Islet precursor cell (in vitro differentiated cells): ENCODE measurements around the gene LSM4.

Experiments
- DNase-seq: peaks from one replicate; pipeline ENCODE4 v3.0.0-alpha.2; 2018

LSM4 gene

DNA sequence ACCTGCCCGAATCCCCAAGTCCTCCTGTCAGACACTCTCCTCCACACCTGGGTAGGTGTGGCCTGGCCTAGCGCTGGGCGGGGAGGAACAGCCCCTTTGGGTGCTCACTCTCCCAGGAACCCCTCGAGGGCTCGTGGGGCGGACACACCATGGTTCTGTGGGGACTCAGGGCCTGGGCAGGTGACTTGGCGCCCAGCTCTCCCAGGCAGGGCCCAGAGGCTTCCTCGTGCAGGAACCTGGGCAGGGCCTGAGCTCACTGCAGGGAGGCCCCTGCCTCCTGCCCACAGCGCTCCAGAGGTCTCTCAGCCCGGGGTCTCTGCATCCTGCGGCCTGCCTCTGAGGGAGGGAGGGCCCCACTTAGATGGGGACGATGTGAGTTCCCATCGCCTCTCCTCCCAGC lies 11.9 kb downstream of the LSM4 start:
- no peak for DNase-seq

DNA sequence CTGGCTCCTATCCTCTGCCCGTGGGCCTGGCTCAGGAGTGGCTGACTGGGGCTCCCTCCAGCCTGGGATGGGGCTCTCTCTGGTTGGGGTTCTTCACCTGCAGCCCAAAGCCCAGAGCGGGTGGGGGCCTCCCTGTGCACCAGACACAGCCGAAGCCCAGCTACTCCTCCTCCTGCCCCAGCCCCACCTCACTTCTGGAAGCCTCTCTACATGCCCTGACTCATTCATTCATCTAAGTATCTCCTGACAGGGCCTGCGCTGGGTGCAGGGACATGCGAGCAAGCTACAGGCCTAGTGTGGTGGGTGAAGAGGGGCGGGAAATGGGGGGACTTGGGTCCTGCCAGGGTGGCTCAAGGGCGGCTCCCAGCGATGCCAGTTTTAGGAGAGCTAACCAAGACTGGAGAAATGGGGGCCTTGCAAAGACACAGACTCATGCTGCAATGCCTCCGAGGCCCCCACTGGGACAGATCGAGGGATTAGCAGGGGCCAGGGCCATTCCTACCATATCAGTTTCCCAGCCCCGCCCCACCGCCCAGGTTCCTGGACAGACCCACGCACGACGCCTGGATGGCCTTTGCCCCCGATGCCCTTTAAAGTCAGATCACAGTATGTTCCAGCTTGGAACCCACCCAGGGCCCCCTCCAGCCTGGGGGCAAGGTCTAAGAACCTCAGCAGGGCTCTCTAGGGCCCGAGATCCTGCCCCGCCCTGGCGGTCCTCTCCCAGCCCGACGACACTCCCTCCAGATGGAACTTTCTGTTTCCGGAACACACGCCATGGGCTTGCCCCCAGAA lies 12.6 kb downstream of the LSM4 start:
- DNase-seq: no peak

DNA sequence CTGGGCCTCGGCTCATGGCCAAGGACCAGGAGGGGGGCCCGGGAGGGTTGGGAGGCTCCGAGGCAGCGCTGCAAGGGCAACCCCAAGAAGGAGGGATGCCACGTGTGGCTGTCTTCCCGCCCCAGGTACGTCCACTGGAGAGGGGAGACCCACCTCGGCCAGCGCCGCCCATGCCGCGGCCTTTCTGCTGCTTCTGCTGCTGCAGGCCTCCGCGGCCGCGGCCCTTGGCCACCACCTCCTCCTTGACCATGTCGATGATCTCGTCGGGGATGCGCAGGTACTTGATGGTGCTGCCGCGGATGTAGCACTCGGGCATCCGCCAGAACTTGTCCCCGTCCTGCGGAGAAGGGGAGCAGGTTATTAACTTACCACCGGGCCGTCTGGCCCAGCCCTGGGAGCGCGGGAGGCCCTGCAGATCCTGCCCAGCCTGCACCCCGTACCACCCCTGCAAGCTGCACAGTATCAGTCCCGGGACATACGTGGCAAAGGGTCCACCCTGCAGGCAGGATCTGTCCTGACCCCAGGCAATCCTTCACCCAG lies 13.3 kb downstream of the LSM4 start:
- no peak for DNase-seq

DNA sequence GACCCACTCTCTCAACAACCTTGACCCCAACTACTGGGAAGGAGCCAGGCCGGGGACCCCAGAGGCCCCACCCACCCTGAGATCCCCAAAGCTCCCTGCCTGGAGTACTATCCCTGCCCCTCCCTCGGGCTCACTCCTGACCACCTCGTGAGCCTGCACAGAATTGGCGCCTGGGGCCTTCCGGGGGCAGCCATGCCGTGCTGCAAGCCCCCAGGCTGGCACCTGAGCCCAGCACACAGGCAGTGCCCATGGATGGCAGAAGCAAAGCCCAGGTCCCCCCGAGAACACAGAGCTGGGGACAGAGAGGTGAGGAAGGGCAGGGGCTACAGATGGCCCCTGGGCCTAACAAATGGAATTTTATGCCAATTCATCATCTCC lies 13.9 kb downstream of the LSM4 start:
- no peak for DNase-seq

DNA sequence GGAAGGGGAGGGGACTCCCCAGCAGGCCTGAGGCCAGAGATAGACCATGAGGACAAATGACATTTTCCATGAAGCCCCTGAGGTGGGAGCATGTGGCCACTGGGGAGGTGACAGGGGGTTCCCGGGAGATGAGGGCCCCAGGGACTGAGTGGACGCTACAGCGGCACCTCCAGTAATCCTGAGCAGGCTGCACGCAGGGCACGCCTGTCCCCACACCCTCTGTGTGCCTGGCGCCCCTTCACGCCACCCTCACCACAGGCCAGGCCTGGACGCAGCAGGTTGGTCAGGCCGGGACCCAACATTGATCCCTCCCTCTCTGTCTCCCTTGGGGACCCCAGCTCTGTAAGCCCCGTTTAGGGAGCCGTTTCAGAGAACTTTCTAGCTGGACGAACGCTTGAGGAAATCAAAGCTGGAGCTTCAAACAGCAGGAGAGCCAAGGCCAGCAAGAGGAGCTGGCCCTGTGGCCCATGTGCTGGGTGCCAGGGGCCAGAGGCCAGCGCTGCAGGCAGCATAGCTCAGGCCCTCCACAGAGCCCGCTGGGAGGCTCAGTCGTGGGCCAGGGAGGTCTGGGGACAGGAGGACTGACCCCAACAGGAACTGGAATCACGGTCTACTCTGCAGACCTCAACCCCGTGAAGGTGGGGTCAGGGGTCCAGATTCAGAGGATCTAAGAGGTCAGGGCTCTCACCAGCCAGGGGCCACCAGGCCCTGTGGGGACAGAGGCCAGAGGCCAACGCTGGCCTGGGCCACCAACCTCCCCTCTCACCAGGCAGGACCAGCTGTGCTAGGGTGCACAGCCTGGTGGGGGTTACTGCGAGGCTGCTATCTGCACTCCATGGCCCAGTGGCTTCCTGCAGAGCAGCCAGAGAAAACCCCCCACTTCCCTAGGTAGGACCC lies 14.6 kb downstream of the LSM4 start:
- no peak for DNase-seq

DNA sequence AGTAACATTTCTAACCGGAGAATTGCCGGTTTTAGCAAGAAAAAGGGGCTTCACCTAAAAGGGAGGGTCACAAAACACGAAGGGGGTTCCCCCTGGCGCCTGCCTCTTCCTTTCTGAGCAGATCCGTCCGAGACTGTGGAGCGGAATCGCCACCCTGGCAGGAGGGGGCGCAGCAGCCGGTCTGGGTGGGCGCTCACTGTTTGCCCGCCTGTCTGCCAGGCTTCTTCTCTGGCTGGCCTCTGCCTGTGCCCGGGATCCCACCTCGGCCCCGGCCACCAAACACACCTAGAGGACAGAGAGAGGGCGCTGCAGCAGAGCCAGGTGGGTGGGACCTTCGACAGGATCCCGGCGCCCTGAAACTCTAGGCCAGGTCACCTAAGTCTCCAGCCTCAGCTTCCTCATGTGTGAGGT lies 15.6 kb downstream of the LSM4 start:
- DNase-seq: no peak

DNA sequence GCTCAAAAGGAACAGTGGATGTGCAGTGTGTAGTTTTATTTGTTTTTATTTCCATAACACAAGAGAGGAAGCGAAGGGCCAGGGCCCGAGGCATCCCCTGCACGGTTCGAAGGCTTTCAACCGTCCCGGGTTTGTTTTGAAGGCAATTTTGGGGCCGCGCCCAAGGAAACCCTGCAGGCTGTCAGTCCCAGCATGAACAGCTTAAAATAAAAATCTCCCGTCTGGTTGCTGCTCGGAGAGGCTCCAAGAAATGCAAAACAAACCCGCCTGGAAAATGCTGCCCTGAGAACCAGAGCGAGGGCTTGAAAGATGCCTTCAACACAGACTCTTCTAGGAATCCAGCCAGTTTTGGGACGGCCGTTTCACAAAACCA lies 16.0 kb downstream of the LSM4 start:
- DNase-seq: no peak

DNA sequence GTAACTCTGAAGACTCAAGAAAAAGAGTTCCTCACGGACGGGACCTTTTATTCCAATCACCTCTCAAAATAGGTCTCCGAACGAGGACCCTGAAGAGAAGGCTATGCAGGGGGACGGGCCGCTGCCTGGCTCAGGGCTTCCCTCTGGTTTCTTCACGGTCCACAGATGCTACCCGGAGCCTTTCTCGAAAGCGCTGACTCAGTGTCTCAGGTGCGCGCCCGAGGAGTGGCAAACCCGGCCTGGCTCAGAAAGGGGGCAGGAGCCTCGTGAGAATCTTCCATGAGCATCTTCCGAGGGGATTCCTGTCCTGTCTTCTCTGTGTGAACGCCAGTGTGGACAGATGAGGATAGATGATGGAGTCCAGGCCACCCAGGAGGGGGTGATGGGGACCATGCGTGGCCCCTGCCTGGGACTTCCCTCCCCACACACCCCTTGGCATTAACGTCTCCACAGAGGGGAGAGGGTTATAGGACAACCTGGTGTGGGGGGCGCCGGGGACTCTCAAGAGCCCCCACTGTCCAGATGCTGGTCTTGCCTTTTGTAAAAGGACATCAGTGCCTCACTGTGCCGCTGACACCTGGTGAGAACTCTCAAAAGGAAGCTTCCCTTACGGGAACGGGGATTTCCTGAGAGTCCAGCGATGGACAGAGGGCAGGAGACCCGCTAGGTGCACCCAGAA lies 16.5 kb downstream of the LSM4 start:
- peak; percentile 50 for DNase-seq

DNA sequence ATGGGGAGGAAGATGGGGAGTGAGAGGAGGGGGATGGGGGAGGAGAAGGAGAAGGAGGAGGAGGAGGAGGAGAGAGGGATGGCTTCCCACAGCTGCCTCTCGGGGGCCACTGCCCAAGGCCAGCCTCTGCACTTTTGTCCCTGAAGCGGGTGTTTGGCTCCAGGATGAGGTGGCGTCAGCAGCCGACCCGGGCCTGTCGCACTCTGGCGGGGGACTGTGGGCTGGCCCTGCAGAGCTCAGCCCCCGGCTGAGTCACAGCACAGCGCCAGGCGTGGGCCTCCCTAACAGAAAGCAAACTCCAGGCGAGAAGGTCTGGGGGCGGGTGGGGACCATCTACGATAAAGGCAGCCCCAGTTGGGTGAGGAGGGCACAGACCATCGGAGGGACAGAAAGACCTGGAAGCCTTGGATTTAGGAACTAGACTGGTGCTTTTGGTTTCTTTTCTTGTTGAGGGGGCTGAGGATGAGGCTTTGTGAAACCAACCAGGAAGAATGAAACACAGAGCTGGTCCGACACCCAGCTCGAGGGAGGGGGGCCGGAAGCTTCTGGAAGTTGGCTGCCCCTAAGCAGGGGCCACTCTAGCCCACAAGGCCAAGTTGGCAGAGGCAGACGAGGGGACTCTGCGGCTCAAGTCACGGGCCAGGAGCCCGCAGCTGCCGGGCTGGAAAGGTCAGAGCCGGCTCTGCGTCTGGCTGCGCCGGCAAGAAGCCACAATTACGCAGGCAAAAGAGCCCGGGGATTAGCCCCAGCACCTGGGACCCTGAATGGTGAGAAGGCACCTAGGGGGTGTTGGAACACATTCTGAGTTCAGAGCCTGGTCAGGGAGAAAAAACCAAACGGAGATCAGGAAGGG lies 18.2 kb downstream of the LSM4 start:
- DNase-seq: peak; percentile 94

DNA sequence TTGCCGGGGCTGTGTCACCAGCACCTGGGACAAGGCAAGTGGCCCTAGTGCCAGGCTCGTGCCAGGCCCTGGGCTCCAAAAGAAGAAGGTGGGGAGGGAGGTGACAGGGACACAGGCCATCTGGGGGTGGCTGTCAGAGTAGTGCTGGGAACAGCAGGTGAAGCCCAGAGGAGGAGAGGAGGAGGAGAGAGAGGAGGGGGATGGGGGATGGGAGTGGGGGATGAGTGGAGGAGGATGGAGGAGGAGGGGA lies 18.7 kb downstream of the LSM4 start:
- no peak for DNase-seq

DNA sequence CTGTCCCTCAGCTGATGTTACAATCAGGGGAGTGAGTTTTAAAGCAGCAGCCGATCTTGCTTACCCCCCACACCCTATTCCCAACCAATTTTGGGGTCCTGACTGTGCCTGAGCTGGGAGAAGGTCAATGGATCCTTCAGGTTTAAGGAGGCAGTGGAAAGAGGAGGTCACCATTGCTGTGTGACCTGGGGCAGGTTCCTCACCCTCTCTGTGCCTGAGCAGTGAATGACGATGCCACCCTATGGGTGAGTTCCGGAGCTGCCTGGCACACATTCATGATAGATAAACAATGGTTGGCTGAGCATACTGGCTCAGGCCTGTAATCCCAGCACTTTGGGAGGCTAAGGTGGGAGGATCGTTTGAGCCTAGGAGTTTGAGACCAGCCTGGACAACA lies 21.2 kb downstream of the LSM4 start:
- DNase-seq: no peak

DNA sequence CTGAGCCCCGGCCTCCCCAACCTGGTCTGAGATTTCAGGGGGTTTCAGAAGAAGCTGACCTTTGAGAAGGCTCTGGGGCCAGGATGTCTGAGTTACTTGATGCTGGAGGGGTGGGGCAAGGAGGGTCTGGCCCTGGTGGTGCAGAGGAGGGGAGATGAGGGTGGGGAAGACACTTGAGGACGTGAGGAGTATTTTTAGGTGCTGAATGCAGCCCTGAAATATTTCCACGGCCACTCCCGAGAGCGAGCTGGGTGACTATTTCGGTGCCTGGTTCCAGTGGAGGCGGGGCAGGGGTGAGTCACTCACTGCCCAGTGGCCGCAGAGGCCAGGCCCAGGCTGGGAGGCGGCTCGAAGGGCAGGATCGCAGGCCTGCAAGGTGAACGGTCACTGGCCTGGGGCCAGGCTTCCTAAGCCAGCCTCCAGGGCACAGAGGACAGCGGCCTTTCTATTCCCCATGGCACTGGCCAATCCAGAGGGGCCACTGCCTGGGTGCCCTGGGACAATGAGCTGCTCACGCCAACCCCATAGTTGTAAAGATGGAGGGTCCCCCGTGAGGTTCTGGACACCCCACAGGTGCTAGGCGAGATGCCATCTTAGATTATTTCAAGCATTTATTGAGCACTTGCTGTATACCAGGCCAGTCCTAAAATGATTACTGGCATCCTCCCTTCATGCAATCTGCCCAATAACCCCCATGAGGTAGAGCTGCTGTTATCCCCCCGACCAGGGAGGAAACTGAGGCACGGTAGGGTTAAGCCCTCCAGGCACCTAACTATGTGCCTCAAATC lies 21.8 kb downstream of the LSM4 start:
- peak; percentile 95 for DNase-seq

DNA sequence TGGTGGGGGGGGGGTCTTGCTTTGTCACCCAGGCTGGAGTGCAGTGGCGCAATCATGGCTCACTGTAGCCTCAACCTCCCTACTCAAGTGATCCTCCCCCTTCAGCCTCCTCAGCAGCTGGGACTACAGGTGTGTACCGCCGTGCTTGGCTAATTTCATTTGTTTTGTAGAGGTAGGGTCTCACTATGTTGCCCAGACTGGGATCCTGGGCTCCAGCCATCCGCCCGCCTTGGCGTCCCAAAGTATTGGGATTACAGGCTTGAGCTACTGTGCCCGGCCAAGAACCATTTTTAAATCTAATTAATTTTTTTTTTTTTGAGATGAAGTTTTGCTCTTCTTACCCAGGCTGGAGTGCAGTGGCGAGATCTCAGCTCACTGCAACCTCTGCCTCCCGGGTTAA lies 23.2 kb downstream of the LSM4 start:
- DNase-seq: no peak

DNA sequence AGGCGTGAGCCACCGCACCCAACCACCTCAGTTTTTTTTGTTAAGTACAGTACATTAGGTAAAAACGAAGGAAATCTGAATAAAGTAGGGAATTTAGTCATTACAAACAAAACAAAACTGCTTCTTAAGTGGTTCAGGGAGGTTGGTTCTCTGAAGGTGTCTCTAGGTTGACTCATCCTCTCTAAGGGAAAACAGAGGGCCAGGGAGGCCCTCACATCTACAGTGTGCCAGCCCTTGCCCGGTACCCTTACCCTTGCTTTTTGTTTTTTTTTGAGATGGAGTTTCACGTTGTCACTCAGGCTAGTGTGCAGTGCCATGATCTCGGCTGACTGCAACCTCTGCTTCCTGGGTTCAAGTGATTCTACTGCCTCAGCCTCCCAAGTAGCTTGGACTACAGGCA lies 24.3 kb downstream of the LSM4 start:
- DNase-seq: no peak

DNA sequence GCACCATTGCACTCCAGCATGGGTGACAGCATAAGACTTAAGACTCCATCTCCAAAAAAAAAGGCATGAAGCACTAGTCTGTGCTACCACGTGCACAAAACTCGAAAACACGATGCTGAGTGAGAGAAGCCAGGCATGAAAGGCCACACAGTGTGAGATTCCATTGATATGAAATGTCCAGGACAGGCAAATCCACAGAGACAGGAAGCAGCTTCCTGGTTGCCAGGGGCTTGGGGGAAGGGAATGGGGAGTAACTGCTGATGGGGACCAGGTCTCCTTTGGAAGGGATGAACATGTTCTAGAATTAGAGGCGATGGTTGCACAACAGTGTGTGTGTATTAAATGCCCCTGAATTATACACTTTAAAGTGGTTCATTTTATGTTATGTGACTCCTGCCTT lies 25.6 kb downstream of the LSM4 start:
- DNase-seq: no peak

DNA sequence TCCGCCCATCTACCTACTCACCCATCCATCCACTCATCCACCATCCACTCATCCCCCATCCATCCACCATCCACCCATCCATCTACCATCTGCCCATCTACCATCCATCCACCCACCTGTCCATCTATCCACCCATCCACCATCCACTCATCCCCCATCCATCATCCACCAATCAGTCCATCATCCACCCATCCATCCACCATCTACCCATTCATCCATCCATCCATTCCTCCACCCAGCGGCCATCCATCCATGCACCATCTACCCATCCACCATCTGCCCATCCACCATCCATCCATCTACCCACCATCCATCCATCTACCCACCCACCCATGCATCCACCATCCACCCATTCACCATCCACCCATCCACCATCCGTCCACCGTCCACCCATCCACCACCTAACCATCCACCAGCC lies 27.8 kb downstream of the LSM4 start:
- DNase-seq: no peak

DNA sequence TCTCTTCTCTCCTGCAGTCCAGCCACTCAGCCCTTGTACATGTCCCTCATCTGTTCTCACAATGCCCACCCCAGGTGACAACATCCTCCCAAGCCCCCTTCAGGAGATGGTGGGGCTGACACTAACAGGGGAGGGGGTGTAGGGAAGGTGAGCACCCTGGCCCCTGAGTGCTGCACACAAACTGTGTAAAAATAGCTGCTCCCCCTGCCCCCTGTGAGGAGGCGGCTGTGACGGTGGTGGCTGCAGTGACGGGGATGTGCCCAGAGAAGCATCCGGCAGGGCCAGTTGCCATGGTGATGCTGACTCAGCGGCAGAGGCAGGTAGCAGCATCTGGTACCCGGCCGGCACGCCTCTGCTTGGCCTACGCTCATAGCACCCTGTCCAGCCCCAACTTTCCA lies 28.4 kb downstream of the LSM4 start:
- DNase-seq: no peak

DNA sequence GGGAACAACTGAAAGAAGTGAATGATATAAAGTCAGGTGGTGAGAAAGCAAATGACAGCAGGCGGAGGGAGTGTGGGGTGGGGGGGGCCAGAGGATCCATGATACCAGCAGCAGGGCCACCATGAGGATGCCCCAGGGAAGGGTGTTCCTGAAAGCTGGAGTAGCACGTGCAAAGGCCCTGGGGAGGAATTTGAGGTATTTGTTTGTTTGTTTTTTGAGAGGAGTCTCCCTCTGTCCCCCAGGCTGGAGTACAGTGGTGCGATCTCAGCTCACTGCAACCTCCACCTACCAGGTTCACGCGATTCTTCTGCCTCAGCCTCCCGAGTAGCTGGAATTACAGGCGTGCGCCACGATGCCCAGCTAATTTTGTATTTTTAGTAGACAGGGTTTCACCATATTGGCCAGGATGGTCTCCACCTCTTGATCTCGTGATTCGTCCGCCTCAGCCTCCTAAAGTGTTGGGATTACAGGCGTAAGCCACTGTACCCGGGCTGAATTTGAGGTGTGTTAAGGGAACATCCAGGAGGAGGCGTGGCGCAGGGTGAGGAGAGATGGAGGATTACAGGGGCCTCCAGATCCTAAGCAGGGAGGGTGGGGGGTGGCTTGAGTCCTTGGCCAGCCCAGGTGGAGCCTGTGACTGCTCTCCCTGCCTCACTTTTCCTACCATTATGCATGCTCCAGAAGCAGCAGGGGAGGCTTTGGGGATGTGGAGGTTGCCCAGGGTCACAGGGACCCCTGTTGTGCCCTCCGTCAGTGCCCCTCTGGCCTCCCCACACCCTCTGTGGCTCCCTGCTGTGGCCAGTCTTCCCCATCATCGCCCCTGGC lies 29.0 kb downstream of the LSM4 start:
- DNase-seq: no peak

DNA sequence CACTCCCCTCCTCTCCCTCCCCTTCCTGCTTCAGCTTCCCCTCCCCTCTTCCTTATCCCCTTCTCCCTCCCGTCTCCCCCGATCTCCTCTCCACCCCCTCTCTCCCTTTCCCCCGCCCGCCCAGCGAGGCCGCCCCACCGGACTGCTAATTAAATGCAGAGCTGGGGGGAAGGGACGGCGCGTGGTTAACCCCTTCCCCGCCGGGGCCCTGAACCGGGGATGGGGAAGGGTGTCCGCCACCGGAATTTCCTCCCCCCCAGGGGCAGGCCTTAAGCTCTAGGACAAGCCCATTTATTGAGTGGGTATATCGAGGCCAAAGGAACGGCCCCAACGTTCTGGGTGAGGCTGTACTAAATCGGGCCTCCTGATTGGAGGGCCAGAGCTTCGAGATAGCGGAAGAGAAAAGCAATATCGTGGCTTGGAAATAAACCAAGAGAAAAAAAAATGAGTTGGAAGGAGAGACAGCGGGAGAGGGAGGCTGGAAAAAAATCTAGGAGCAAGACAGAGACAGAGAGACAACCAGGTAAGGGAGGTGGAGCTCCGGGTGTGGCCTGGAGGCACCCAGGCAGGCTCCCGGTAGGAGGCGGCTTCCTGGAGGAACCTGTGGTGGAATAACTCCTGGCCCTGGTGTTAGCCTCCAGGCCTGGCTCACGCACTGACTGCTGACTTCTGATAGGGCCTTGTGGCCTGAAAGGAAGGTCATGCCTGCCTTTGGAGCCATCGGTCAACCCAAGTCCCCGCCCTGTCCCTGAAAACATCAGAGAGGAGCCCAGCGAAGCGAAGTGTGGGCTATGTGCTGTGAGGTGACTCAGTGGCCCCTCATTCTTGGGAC lies 29.9 kb downstream of the LSM4 start:
- DNase-seq: peak; percentile 97

DNA sequence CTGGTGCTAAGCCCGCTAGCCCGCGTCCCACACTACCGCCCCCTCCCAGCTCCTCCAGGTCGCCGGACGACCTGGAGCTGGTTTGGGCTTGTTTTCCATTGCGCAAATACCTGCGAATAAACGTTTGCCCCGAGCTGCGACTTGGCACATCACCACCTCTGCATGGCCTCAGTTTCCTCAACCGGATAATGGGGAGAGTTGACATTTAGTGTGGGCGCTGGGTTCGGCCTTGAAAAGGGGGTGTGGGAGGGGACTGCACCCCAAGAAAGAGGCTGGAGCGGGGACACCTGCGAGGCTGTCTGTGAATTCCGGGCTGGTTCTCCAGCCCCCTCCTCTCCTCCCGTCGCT lies 30.4 kb downstream of the LSM4 start:
- no peak for DNase-seq
